HG03280 (cell line): ENCODE measurements around the gene TRIM40.
"Not testable (repeated sequence)": the region's sequence is repeated elsewhere in the genome, so short reads cannot be mapped to it uniquely, and the experiment has no call there.

Source experiments
- ATAC-seq: cut with Tn5 transposase; IDR thresholded peaks from one replicate; pipeline ENCODE4 v1.9.1; 2021; ENCODE audit warnings: mild to moderate bottlenecking, moderate library complexity; ENCODE audit not compliant: unreplicated experiment

The TRIM40 gene

GRCh38 chr6:30162265-30163089 is 26.5 kb downstream of the TRIM40 start:
- no peak for ATAC-seq

GRCh38 chr6:30163090-30163917 is 27.4 kb downstream of the TRIM40 start, which contains the start of gene TRIM15:
TRIM15 (plus strand) TSS chr6:30163546; CDS start chr6:30163685, 139 bp downstream.
- no peak for ATAC-seq

- no peak for ATAC-seq
Measured at GRCh38 chr6:30163918-30164654, 28.1 kb downstream of the TRIM40 start.

- no peak for ATAC-seq
Measured at GRCh38 chr6:30164714-30165113, 28.8 kb downstream of the TRIM40 start.

GRCh38 chr6:30165238-30165637 is 29.3 kb downstream of the TRIM40 start:
- not testable (repeated sequence) for ATAC-seq

GRCh38 chr6:30167101-30167500 is 31.2 kb downstream of the TRIM40 start:
- ATAC-seq, result no peak

GRCh38 chr6:30168741-30169140 is 32.8 kb downstream of the TRIM40 start:
- no peak for ATAC-seq

GRCh38 chr6:30169658-30170614 is 34.0 kb downstream of the TRIM40 start:
- ATAC-seq, result no peak

GRCh38 chr6:30171677-30172471 is 35.9 kb downstream of the TRIM40 start:
- ATAC-seq, result no peak

- no peak for ATAC-seq
Measured at GRCh38 chr6:30172681-30173080, 36.7 kb downstream of the TRIM40 start.

GRCh38 chr6:30175765-30176164 is 39.8 kb downstream of the TRIM40 start:
- ATAC-seq, result no peak

GRCh38 chr6:30178837-30179236 is 42.9 kb downstream of the TRIM40 start:
- no peak for ATAC-seq

- no peak for ATAC-seq
Measured at GRCh38 chr6:30180145-30180544, 44.2 kb downstream of the TRIM40 start.

- ATAC-seq, result no peak
Measured at GRCh38 chr6:30184417-30185031, 48.6 kb downstream of the TRIM40 start.

GRCh38 chr6:30185846-30186484 is 50.0 kb downstream of the TRIM40 start:
- ATAC-seq, result no peak

GRCh38 chr6:30188541-30188940 is 52.6 kb downstream of the TRIM40 start:
- no peak for ATAC-seq

GRCh38 chr6:30192076-30192475 is 56.1 kb downstream of the TRIM40 start:
- no peak for ATAC-seq
